Left lung (tissue), 10 donors: Measurements from ENCODE around the gene HOXA7. TPM values are rescaled to one million over a fixed set of nuclear protein-coding genes. Genes with fewer than 3 reads are reported as not detected.

ENCODE experiments used
- ATAC-seq: fragments of 200-7000 bp; cut with Tn5 transposase; one replicate; pipeline ENCODE4 v1.9.1; 2020; ENCODE audit warnings: moderate library complexity
- DNase-seq, 4 donors: peaks; one replicate each; pipeline ENCODE4 v3.0.0-alpha.2; 2013 to 2020
- H3K27ac ChIP-seq, 2 donors: fragments of 200-600 bp; sonication (generic) in 1 of 2; one replicate each; pipeline versions ENCODE4 v1.5.0 to v1.8.0; 2020 to 2021
- H3K27me3 ChIP-seq, 2 donors: fragments of 200-600 bp; sonication (generic) in 1 of 2; one replicate each; pipeline versions ENCODE4 v1.5.0 to v1.8.0; 2020 to 2021
- H3K36me3 ChIP-seq, 2 donors: fragments of 200-600 bp; sonication (generic) in 1 of 2; one replicate each; pipeline versions ENCODE4 v1.5.0 to v1.8.0; 2020 to 2021
- H3K4me1 ChIP-seq, 2 donors: fragments of 200-600 bp; one replicate each; pipeline ENCODE4 v1.8.0; 2021
- H3K4me3 ChIP-seq, 2 donors: fragments of 200-600 bp; sonication (generic) in 1 of 2; one replicate each; pipeline versions ENCODE4 v1.5.0 to v1.8.0; 2020 to 2021; ENCODE audit warnings: mild to moderate bottlenecking in 1 of 2
- H3K9me3 ChIP-seq, 2 donors: fragments of 200-600 bp; sonication (generic) in 1 of 2; one replicate each; pipeline versions ENCODE4 v1.5.0 to v1.8.0; 2020 to 2021
- CTCF ChIP-seq, 2 donors: fragments of 200-600 bp; sonication (generic) in 1 of 2; IDR thresholded peaks; one replicate each; pipeline versions ENCODE4 v1.5.0 to v1.8.0; 2021; ENCODE audit warnings: antibody characterized with exemption in 2 of 2
- intact Hi-C, 2 donors: fragments of 100-400 bp; cut with DNase I; formaldehyde crosslinking; loops; one replicate each; pipeline versions ENCODE4 v1.11.2 to v1.14.2; 2022
- polyA plus RNA-seq, 6 donors: library from polyadenylated mRNA; unstranded; fragments of 120-200 nt; gene quantifications; one replicate each; pipeline ENCODE4 v1.2.1, GENCODE V29; 2013; ENCODE audit not compliant: insufficient read length in 6 of 6
- total RNA-seq, 2 donors: library from RNA; stranded (reverse); fragmentation: NEBNext Ultra II Directional; extraction: Animal tissue kit (Norgen Biotek cat#: 25700); gene quantifications; one replicate each; pipeline ENCODE4 v1.2.1, GENCODE V29; 2021
- donor health status: DM: no; HTN: yes; CAD: no.
- donor health status: DM: no; HTN: no; CAD: no.

The HOXA7 gene
- total and polyA plus RNA-seq, 8 donors, result 1.3 to 6.4 (median 4.9) TPM

GRCh38 chr7:27196287-27196767 is 39.9 kb upstream of the HOXA7 start:
- H3K27ac ChIP-seq, result no peak overlapping the region
- H3K4me1 ChIP-seq, result peaks cover 11 to 45% of the 10 kb centered on the region in 2 donors
- peak; percentile 68 to 77 for TF ChIP-seq CTCF (IDR thresholded peaks at IDR 0.05)
- H3K27me3 ChIP-seq, result peaks cover 97 to 98% of the 10 kb centered on the region in 2 donors
- intact Hi-C loops, result no loop called here
- H3K4me3 ChIP-seq, result no peak overlapping the region
- H3K9me3 ChIP-seq, result no peaks in the 10 kb centered on the region
- DNase-seq (peak in 3 of 4 donors; percentile 74 to 85 (median 82)), ATAC-seq (peak; percentile 64)
- H3K36me3 ChIP-seq, result no peaks in the 10 kb centered on the region

GRCh38 chr7:27194686-27195379 is 38.4 kb upstream of the HOXA7 start:
- intact Hi-C loops, result no loop called here
- ATAC-seq, result no peak

GRCh38 chr7:27194002-27194352 is 37.5 kb upstream of the HOXA7 start:
- no peaks in the 10 kb centered on the region for H3K9me3 ChIP-seq
- intact Hi-C loops, result no loop called here
- no peak overlapping the region for H3K4me3 ChIP-seq
- DNase-seq, result no peak
- TF ChIP-seq CTCF (IDR thresholded peaks at IDR 0.05), result no peak
- H3K27me3 ChIP-seq, result peaks cover 100% of the 10 kb centered on the region in 2 donors
- no peak overlapping the region for H3K27ac ChIP-seq
- ATAC-seq, result no peak
- peaks cover 10 to 30% of the 10 kb centered on the region in 2 donors for H3K4me1 ChIP-seq
- H3K36me3 ChIP-seq, result no peaks in the 10 kb centered on the region

More at GRCh38 chr7:27194686-27195379, 38.4 kb upstream of the HOXA7 start:
- peaks cover 11 to 30% of the 10 kb centered on the region in 2 donors for H3K4me1 ChIP-seq
- H3K9me3 ChIP-seq, result no peaks in the 10 kb centered on the region
- H3K36me3 ChIP-seq, result no peaks in the 10 kb centered on the region
- DNase-seq, result peak in 1 of 4 donors; percentile 5
- no peak for TF ChIP-seq CTCF (IDR thresholded peaks at IDR 0.05)
- peaks cover 97 to 98% of the 10 kb centered on the region in 2 donors for H3K27me3 ChIP-seq
- H3K4me3 ChIP-seq, result no peak overlapping the region
- H3K27ac ChIP-seq, result no peak overlapping the region

- H3K36me3 ChIP-seq, result no peaks in the 10 kb centered on the region
- no peak overlapping the region for H3K27ac ChIP-seq
- H3K9me3 ChIP-seq, result no peaks in the 10 kb centered on the region
- TF ChIP-seq CTCF (IDR thresholded peaks at IDR 0.05), result no peak
- ATAC-seq (no peak), DNase-seq (no peak)
- H3K4me3 ChIP-seq, result peak overlapping the region in 1 of 2 donors; percentile 28
- intact Hi-C loops, result no loop called here
- H3K27me3 ChIP-seq, result peaks cover 100% of the 10 kb centered on the region in 2 donors
- peaks cover 8 to 31% of the 10 kb centered on the region in 2 donors for H3K4me1 ChIP-seq
These were observed 37.0 kb upstream of the HOXA7 start for GRCh38 chr7:27193335-27194001.
